GM12873 (cell line): ENCODE measurements around the gene FYCO1.

ENCODE experiments used
- TF ChIP-seq, protein P1 (sequence below): IDR thresholded peaks from 2 replicates; pipeline ENCODE4 v1.5.1; 2012; ENCODE audit warnings: low read depth, mild to moderate bottlenecking, moderate library complexity, low read length, control low read depth; ENCODE audit not compliant: insufficient read depth; ENCODE audit errors: missing control alignments

The FYCO1 gene

DNA sequence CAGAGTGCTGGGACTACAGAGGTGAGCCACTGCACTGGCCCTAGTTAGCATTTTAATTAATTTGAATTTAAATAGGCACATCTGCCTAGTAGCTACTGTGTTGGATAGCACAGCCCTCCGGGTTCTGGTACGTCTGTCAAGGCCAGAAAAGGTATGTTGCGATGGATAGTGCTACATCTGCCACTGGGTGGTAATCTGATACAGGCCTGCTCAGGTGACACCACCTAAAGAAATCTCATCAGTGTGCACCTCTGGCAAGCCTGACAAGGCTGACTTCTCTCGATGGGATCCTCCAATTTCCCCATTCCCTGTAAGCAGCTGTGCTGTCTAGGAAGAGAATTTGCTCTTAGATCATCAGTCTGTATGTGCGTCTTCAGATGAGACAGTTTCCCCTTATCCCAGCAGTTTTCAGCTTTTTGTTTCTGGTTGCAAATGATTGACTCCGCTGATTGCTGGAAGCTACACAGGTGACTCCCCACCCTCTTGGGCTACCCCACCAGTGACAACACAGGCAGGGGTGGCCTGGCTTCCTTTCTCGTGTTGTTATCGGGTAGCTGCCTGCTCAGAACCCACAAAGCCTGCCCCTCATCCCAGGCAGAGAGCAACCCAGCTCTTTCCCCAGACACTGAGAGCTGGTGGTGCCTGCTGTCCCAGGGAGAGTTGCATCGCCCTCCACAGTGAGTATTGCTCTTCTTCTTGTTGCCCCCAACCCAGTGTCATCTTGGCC, 109.5 kb downstream of the FYCO1 start, which contains the start of gene CCR9:
Gene CCR9 (plus strand): TSS at position 565 of the 727 bp plus-strand sequence. CDS start 8,391 bp downstream, outside the sequence.
- TF ChIP-seq, protein P1, sequence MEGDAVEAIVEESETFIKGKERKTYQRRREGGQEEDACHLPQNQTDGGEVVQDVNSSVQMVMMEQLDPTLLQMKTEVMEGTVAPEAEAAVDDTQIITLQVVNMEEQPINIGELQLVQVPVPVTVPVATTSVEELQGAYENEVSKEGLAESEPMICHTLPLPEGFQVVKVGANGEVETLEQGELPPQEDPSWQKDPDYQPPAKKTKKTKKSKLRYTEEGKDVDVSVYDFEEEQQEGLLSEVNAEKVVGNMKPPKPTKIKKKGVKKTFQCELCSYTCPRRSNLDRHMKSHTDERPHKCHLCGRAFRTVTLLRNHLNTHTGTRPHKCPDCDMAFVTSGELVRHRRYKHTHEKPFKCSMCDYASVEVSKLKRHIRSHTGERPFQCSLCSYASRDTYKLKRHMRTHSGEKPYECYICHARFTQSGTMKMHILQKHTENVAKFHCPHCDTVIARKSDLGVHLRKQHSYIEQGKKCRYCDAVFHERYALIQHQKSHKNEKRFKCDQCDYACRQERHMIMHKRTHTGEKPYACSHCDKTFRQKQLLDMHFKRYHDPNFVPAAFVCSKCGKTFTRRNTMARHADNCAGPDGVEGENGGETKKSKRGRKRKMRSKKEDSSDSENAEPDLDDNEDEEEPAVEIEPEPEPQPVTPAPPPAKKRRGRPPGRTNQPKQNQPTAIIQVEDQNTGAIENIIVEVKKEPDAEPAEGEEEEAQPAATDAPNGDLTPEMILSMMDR, result no peak

DNA sequence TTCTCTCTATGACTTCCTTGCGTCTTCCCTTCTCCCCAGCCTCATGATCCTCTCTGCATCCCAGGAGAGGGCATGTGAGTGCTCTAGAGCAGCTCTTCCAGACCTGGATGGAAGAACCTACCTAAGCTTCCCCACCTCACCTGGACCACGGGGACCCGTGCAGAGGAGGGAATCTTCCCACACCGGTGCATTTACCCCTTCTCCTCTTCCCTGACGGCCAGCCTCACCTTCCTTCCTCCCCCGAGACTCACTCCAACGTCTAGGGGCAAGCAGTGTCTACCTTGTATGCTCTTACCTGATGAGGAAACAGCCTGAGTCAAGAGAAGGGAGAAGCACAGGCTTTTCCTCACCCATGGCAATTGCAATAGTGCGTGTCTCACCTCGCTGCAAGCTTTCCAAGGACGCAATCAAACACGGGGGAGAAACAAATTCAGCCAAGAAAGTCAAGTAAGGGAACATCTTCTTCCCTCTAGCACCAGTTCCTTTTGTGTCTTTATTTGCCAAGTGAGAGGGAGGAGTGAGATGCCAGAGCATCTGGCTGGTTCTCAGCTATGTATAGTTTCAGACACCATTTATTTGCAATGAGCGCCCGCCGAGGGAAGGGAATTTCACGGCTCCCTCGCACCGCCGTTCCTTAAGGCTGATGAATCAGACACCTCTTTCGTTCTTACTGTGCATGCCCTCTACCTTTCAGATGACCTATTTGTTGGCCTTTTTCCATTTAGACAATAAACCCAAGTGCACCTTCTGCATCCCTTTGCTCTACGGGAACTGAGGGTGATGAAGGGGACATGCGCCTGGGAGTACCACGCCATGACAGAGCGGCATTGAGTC, 111.0 kb downstream of the FYCO1 start:
- TF ChIP-seq, protein P1, result no peak

DNA sequence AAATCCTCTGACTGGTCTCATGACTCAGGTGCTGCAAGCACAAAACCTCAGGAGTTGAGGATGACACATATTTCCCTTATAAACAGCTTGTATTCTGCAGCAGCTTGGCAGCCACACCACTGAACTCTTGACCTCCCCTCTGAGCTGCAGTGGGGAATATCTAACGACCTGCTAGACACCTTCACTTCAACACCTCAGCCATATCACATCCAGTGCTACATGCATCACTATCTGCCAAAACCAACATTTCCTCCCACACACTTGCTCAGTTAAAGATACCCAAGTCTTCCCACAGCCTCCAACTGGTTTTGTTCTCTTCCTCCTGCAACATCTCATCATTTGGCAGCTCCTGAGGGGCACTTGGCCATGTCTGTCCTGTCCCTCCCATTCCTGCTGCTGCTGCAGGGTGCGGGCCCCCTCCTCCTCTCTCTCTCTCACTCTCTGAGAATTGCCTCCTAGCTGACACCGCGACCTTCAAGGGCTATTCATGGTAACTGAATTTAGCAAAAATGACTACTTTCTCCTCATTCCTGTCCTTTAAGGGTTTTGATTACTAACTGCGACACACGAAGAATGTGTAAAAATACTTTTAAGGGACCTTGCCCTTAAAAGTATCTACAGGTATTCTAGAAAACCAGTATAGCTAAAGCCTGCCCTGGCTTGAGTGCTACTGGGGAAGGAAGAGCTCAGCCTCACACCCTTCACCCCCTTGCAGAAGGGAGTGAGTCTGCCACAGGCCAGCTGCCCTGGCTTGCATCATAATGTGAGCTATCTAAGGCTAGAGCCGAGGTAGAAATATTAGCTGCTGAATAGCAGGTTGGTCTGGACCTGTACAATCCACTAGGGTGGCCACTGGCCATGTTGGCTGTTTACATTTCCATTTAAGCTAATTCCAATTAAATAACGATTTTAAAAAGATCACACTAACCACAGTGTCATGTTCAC, 114.3 kb downstream of the FYCO1 start:
- TF ChIP-seq, protein P1, result no peak

DNA sequence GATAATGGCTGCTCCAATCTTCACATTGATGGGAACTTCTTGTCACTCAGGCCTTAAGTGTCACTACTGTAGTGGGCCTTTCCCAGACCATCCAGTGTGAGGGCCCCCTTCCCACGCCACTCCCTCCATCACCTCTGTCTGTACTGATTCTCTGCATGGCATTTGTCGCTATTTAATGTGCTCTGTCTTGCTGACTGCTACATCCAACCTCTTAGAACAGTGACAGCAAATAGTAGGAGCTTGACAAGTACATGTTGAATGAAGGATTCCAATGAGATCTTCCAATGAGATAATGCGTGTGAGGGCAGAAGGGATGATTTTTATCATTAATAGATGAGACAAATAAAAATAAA, 114.9 kb downstream of the FYCO1 start:
- TF ChIP-seq, protein P1, result no peak

DNA sequence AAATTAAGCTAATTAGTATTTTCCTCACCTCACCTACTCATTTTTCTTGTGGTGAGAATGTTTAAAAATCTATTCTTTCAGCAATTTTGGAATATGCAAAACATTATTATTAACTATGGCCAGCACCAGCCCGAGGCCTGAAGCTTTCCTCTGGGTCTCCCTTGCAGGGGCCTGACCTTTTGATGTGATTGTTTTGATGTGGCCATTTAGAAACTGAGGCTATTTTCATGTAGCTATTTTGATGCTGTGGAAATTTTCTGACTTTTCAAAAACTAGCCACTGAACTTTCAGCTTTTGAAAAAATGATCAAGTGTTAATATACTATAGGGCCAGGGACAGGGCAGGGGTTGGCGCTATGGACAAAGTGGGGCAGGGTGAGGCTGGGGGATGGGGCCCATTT, 117.5 kb downstream of the FYCO1 start:
- TF ChIP-seq, protein P1, result no peak

DNA sequence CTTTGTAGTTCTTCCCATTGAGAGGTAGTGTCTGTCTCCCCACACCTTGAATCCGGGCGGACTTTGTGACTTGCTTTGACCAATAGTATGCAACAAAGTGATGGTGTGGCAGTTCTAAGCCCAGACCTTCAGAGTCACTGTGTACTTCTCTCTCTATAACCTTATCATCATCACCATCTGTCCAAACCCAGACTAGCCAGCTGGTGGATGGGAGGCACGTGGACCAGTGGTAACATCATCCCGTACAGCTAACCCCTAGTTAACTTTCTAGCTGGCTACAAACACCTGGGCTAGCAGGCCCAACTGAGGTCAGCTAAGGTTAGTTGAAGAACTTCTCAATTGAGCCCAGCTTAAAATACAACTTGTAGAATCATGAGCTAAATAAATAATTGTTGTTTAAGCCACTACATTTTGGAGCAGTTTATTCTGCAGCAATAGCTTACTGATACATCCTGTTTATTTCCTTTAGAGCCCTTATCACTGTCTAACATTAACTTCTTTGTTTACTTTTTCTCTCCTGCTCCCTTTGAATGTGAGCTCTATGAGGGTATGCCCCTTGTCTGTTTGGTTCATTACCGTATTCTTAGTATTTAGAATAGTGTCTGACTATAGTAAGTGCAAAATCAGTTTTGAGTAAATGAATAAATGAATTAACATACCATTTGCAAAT, 120.8 kb downstream of the FYCO1 start:
- TF ChIP-seq, protein P1, result no peak
